HCT116 (cell line): Measurements from ENCODE around the gene EPS15.

ENCODE experiments used
- JUND ChIP-seq: IDR thresholded peaks from 2 replicates; pipeline ENCODE4 v1.6.1; 2012
- TF ChIP-seq, protein P1 (sequence below): IDR thresholded peaks from 2 replicates; pipeline ENCODE4 v1.6.1; 2012; ENCODE audit warnings: low read depth

DNA sequence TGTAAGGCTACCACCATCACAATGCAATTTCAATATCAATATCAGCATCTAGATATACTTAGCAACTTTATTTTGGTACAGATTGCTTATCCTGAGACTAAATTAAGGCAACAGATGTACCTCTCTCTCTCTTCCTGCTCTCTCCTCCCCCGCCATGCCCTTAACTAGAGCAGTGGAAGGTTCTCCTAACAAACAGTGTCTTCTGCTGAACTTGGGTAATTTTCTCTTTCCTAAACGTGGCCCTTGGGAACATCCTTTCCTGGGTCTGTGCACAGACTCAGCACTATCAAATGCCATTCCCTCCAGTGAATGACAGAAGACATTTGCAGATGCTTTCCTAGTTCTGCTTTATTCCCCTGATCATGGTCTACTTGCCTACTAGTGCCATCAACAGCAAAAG, 103.1 kb downstream of the EPS15 start:
- no peak for TF ChIP-seq JUND
- TF ChIP-seq, protein P1, sequence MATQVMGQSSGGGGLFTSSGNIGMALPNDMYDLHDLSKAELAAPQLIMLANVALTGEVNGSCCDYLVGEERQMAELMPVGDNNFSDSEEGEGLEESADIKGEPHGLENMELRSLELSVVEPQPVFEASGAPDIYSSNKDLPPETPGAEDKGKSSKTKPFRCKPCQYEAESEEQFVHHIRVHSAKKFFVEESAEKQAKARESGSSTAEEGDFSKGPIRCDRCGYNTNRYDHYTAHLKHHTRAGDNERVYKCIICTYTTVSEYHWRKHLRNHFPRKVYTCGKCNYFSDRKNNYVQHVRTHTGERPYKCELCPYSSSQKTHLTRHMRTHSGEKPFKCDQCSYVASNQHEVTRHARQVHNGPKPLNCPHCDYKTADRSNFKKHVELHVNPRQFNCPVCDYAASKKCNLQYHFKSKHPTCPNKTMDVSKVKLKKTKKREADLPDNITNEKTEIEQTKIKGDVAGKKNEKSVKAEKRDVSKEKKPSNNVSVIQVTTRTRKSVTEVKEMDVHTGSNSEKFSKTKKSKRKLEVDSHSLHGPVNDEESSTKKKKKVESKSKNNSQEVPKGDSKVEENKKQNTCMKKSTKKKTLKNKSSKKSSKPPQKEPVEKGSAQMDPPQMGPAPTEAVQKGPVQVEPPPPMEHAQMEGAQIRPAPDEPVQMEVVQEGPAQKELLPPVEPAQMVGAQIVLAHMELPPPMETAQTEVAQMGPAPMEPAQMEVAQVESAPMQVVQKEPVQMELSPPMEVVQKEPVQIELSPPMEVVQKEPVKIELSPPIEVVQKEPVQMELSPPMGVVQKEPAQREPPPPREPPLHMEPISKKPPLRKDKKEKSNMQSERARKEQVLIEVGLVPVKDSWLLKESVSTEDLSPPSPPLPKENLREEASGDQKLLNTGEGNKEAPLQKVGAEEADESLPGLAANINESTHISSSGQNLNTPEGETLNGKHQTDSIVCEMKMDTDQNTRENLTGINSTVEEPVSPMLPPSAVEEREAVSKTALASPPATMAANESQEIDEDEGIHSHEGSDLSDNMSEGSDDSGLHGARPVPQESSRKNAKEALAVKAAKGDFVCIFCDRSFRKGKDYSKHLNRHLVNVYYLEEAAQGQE: no peak
